SK-N-MC (cell line): ENCODE results near the gene RAI14.

ENCODE experiments used
- EZH2 ChIP-seq: fragments of 200-600 bp; sonication (generic); IDR thresholded peaks from one replicate; pipeline ENCODE4 v1.6.1; 2017; ENCODE audit warnings: antibody characterized with exemption
- FOXP2 ChIP-seq: optimal IDR thresholded peaks from 2 replicates; pipeline ENCODE3; 2011; ENCODE audit warnings: mild to moderate bottlenecking, moderate library complexity; ENCODE audit not compliant: insufficient read depth; ENCODE audit errors: extremely low read length, control extremely low read depth
- POLR2AphosphoS5 ChIP-seq: IDR thresholded peaks from 2 replicates; pipeline ENCODE4 v1.6.1; 2012; ENCODE audit warnings: mild to moderate bottlenecking, low read depth, low read length, borderline replicate concordance

- TF ChIP-seq EZH2 (no peak), POLR2AphosphoS5 (no peak), FOXP2 (no peak)
Measured at GRCh38 chr5:34648039-34648839, 7.9 kb upstream of the RAI14 start.
